SK-N-MC (cell line): ENCODE results near the gene TRIM44.

Experiments used
- EZH2 ChIP-seq: fragments of 200-600 bp; sonication (generic); IDR thresholded peaks from one replicate; pipeline ENCODE4 v1.6.1; 2017; ENCODE audit warnings: antibody characterized with exemption
- FOXP2 ChIP-seq: optimal IDR thresholded peaks from 2 replicates; pipeline ENCODE3; 2011; ENCODE audit warnings: mild to moderate bottlenecking, moderate library complexity; ENCODE audit not compliant: insufficient read depth; ENCODE audit errors: extremely low read length, control extremely low read depth
- POLR2AphosphoS5 ChIP-seq: IDR thresholded peaks from 2 replicates; pipeline ENCODE4 v1.6.1; 2012; ENCODE audit warnings: mild to moderate bottlenecking, low read depth, low read length, borderline replicate concordance

DNA sequence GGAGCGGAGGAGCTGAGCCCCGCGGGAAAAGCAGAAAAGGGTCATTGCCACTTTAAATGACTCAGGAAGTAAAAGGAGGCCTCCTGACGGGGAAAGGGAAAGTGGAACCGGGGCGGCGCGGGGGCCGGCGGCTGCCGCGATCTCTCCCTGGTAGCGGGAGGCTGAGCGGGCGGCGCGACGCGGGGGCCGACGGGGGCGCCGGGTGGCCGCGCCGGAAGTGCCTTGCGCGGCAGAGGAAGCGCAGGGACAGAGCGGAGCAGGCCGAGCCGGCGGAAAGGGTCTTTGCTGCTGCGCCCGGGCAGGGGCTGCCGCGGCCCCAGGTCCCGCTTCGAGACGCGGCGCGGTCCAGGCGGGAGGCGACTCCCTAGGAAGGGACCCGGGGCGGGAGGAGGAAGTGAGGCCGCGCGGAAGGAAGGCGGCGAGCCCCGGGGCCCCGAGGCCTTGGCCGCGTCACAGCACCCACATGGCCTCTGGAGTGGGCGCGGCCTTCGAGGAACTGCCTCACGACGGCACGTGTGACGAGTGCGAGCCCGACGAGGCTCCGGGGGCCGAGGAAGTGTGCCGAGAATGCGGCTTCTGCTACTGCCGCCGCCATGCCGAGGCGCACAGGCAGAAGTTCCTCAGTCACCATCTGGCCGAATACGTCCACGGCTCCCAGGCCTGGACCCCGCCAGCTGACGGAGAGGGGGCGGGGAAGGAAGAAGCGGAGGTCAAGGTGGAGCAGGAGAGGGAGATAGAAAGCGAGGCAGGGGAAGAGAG lies at the start of gene TRIM44:
- TF ChIP-seq POLR2AphosphoS5, result peak; percentile 58
- TF ChIP-seq EZH2, result no peak
- peak; percentile 23 for TF ChIP-seq FOXP2
